ENCODE measurements around the gene SAFB2.

DNA sequence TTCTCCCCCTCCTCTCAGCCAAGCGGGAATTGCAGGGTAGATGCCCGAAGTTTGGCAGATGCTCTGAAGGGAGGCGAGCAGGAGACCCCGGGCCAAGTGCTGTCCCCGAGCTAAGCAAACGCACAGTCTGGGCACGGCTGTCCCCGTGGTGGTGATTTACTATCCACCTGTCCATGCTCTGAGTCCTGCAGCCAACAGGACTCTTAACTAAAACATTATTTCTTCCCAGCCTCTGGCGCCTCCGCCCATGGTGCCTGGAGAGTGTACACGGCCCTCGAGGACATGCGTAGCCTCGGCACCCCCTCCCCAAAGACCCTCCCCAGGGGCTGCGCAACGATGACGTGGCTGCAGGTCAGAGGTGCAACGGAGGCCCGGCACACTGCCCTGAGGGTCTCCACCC lies 62.4 kb downstream of the SAFB2 start:
- TF ChIP-seq, protein P1, sequence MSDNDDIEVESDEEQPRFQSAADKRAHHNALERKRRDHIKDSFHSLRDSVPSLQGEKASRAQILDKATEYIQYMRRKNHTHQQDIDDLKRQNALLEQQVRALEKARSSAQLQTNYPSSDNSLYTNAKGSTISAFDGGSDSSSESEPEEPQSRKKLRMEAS (IDR thresholded peaks at IDR 0.05), result no peak
- TF ChIP-seq, protein P2, sequence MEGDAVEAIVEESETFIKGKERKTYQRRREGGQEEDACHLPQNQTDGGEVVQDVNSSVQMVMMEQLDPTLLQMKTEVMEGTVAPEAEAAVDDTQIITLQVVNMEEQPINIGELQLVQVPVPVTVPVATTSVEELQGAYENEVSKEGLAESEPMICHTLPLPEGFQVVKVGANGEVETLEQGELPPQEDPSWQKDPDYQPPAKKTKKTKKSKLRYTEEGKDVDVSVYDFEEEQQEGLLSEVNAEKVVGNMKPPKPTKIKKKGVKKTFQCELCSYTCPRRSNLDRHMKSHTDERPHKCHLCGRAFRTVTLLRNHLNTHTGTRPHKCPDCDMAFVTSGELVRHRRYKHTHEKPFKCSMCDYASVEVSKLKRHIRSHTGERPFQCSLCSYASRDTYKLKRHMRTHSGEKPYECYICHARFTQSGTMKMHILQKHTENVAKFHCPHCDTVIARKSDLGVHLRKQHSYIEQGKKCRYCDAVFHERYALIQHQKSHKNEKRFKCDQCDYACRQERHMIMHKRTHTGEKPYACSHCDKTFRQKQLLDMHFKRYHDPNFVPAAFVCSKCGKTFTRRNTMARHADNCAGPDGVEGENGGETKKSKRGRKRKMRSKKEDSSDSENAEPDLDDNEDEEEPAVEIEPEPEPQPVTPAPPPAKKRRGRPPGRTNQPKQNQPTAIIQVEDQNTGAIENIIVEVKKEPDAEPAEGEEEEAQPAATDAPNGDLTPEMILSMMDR (IDR thresholded peaks at IDR 0.05 in 2 of 3, conservative IDR thresholded peaks at IDR 0.05 in 1 of 3; ENCODE audit: borderline replicate concordance in 1 of 3, insufficient read depth in 1 of 3, low read depth in 2 of 3, low read length in 2 of 3), result no peak
- no peak for TF ChIP-seq POLR2AphosphoS5 (IDR thresholded peaks at IDR 0.05; ENCODE audit: low read depth, low read length)
- no peak for TF ChIP-seq POLR2A (IDR thresholded peaks at IDR 0.05; ENCODE audit: borderline replicate concordance, extremely low read depth, insufficient read depth, insufficient read length)
- TF ChIP-seq, protein P3, sequence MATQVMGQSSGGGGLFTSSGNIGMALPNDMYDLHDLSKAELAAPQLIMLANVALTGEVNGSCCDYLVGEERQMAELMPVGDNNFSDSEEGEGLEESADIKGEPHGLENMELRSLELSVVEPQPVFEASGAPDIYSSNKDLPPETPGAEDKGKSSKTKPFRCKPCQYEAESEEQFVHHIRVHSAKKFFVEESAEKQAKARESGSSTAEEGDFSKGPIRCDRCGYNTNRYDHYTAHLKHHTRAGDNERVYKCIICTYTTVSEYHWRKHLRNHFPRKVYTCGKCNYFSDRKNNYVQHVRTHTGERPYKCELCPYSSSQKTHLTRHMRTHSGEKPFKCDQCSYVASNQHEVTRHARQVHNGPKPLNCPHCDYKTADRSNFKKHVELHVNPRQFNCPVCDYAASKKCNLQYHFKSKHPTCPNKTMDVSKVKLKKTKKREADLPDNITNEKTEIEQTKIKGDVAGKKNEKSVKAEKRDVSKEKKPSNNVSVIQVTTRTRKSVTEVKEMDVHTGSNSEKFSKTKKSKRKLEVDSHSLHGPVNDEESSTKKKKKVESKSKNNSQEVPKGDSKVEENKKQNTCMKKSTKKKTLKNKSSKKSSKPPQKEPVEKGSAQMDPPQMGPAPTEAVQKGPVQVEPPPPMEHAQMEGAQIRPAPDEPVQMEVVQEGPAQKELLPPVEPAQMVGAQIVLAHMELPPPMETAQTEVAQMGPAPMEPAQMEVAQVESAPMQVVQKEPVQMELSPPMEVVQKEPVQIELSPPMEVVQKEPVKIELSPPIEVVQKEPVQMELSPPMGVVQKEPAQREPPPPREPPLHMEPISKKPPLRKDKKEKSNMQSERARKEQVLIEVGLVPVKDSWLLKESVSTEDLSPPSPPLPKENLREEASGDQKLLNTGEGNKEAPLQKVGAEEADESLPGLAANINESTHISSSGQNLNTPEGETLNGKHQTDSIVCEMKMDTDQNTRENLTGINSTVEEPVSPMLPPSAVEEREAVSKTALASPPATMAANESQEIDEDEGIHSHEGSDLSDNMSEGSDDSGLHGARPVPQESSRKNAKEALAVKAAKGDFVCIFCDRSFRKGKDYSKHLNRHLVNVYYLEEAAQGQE (IDR thresholded peaks at IDR 0.05; ENCODE audit: low read depth), result no peak
- TF ChIP-seq, protein P4, sequence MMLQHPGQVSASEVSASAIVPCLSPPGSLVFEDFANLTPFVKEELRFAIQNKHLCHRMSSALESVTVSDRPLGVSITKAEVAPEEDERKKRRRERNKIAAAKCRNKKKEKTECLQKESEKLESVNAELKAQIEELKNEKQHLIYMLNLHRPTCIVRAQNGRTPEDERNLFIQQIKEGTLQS (IDR thresholded peaks at IDR 0.05), result no peak
- no peak for TF ChIP-seq EZH2 (IDR thresholded peaks at IDR 0.05)
- no peak for TF ChIP-seq SP1 (IDR thresholded peaks at IDR 0.05; ENCODE audit: low read depth)
